HG03521 (cell line): ENCODE data around the gene OR13C4.
"Not testable (repeated sequence)": the region's sequence is repeated elsewhere in the genome, so short reads cannot be mapped to it uniquely, and the experiment has no call there.

Experiments
- ATAC-seq: cut with Tn5 transposase; IDR thresholded peaks from one replicate; pipeline ENCODE4 v1.9.1; 2021; ENCODE audit warnings: mild to moderate bottlenecking, moderate library complexity; ENCODE audit not compliant: unreplicated experiment

The OR13C4 gene

GRCh38 chr9:104527109-104527508 is at the start of gene OR13C4:
Gene OR13C4, minus strand, starts transcription at chr9:104527209. Its CDS starts 0 bp downstream, at chr9:104527209.
- ATAC-seq: no peak

GRCh38 chr9:104575456-104575855 is 48.4 kb upstream of the OR13C4 start:
- ATAC-seq: no peak

- ATAC-seq: no peak
These were observed 45.6 kb upstream of the OR13C4 start for GRCh38 chr9:104572612-104573011.

- no peak for ATAC-seq
These were observed 41.9 kb upstream of the OR13C4 start, which contains the start of gene OR13C8 for GRCh38 chr9:104568868-104569267. Gene OR13C8, plus strand, starts transcription at chr9:104569168. Its CDS starts 0 bp downstream, at chr9:104569168.

- no peak for ATAC-seq
These were observed 37.3 kb upstream of the OR13C4 start for GRCh38 chr9:104564358-104564757.

- ATAC-seq: no peak
These were observed 30.0 kb upstream of the OR13C4 start for GRCh38 chr9:104556830-104557634.

GRCh38 chr9:104555521-104555920 is 28.5 kb upstream of the OR13C4 start:
- no peak for ATAC-seq

- ATAC-seq: no peak
These were observed 26.3 kb upstream of the OR13C4 start for GRCh38 chr9:104553261-104553660.

GRCh38 chr9:104544644-104545043 is 17.6 kb upstream of the OR13C4 start:
- ATAC-seq: no peak

- no peak for ATAC-seq
These were observed 12.3 kb upstream of the OR13C4 start for GRCh38 chr9:104539275-104539674.

- ATAC-seq: no peak
These were observed 9.7 kb upstream of the OR13C4 start, which contains the start of gene OR13C3 for GRCh38 chr9:104536756-104537155. Gene OR13C3, minus strand, starts transcription at chr9:104536856. Its CDS starts 133 bp downstream, at chr9:104536723.

GRCh38 chr9:104520241-104520640 is 6.8 kb downstream of the OR13C4 start:
- ATAC-seq: not testable (repeated sequence)

- no peak for ATAC-seq
These were observed 12.1 kb downstream of the OR13C4 start for GRCh38 chr9:104514901-104515300.

GRCh38 chr9:104506565-104506964 is 20.4 kb downstream of the OR13C4 start:
- ATAC-seq: no peak

- no peak for ATAC-seq
These were observed 23.0 kb downstream of the OR13C4 start, which contains the start of gene OR13F1 for GRCh38 chr9:104503963-104504362. Gene OR13F1, plus strand, starts transcription at chr9:104504263. Its CDS starts 0 bp downstream, at chr9:104504263.

- ATAC-seq: no peak
These were observed 23.6 kb downstream of the OR13C4 start for GRCh38 chr9:104503440-104503839.

GRCh38 chr9:104494808-104495207 is 32.2 kb downstream of the OR13C4 start:
- ATAC-seq: no peak

- ATAC-seq: no peak
These were observed 42.0 kb downstream of the OR13C4 start for GRCh38 chr9:104485014-104485413.

GRCh38 chr9:104482921-104483570 is 44.0 kb downstream of the OR13C4 start:
- no peak for ATAC-seq
